Endothelial cell of umbilical vein (primary cell): ENCODE measurements around the gene GALNT10. TPM values are rescaled to one million over a fixed set of nuclear protein-coding genes. Genes with fewer than 3 reads are reported as not detected.

Experiments used
- BruUV-seq: library from RNA; stranded (reverse); fragments of 400-500 nt; replicated peaks from 2 replicates; lab custom pipeline; 2021; lab: Mats Ljungman, UMichigan
- CTCF ChIA-PET: fragments of 300-600, 350-600 bp; sonication (Branson Sonifier 250); formaldehyde crosslinking; loops from one replicate; lab custom pipeline; 2021; ENCODE audit warnings: antibody characterized with exemption, inconsistent platforms; lab: Charles Lee
- POLR2A ChIA-PET: fragments of 300-600, 350-600 bp; sonication (Branson Sonifier 250); formaldehyde crosslinking; loops from one replicate; lab custom pipeline; 2021; ENCODE audit warnings: antibody characterized with exemption, inconsistent platforms; lab: Charles Lee
- DNase-seq: peaks from one replicate; pipeline ENCODE4 v3.0.0-alpha.2; 2011; ENCODE audit warnings: low read depth, low spot score
- FAIRE-seq: peaks from 2 replicates; lab custom pipeline; 2011; peaks lifted over from hg19 to GRCh38; lab: Jason Lieb, UNC
- H2AFZ ChIP-seq: 2 replicates; pipeline ENCODE4 v1.6.0; 2012; ENCODE audit warnings: low read depth, low read length, control low read depth, inconsistent platforms
- H3K27ac ChIP-seq: 2 replicates; pipeline ENCODE4 v1.5.1; 2011; ENCODE audit warnings: low read depth, mild to moderate bottlenecking, control low read depth, low read length, moderate library complexity; ENCODE audit not compliant: insufficient read depth
- H3K27me3 ChIP-seq, 2 experiments: 2 replicates each; pipeline versions ENCODE4 v1.6.0 to v1.6.1; 2011; ENCODE audit warnings: low read length in 2 of 2, mixed read lengths in 1 of 2; ENCODE audit not compliant: control insufficient read depth in 2 of 2, insufficient read depth in 2 of 2
- H3K36me3 ChIP-seq, 2 experiments: 2 replicates in 1 of 2; 3 replicates in 1 of 2; pipeline ENCODE4 v1.5.1; 2011; ENCODE audit warnings: low read length in 2 of 2, mild to moderate bottlenecking in 1 of 2, moderate library complexity in 1 of 2; ENCODE audit not compliant: control insufficient read depth in 2 of 2, insufficient read depth in 2 of 2; ENCODE audit errors: extremely low read depth in 1 of 2
- H3K4me1 ChIP-seq: 3 replicates; pipeline ENCODE4 v1.5.1; 2011; ENCODE audit warnings: mild to moderate bottlenecking, low read length; ENCODE audit not compliant: control insufficient read depth, insufficient read depth; ENCODE audit errors: extremely low read depth
- H3K4me2 ChIP-seq: 2 replicates; pipeline ENCODE4 v1.6.1; 2011; ENCODE audit warnings: low read length, control low read depth, mixed read lengths; ENCODE audit not compliant: insufficient read depth
- H3K4me3 ChIP-seq, 3 experiments: fragments of 200-600 bp in 1 of 3; sonication (generic), shearing (Covaris generic) in 1 of 3; replicated peaks in 1 of 3; 2 replicates each; pipeline ENCODE4 v1.5.1; 2011 to 2016; ENCODE audit warnings: control low read depth in 3 of 3, low read length in 3 of 3, mild to moderate bottlenecking in 2 of 3, inconsistent platforms in 1 of 3, low read depth in 1 of 3, moderate library complexity in 1 of 3; ENCODE audit not compliant: insufficient read depth in 1 of 3
- H3K79me2 ChIP-seq: 2 replicates; pipeline ENCODE4 v1.6.0; 2012; ENCODE audit warnings: low read length, inconsistent platforms; ENCODE audit not compliant: control insufficient read depth, insufficient read depth
- H3K9ac ChIP-seq: replicated peaks from 2 replicates; pipeline ENCODE3; 2011; ENCODE audit warnings: low read length, control low read depth; ENCODE audit not compliant: insufficient read depth; ENCODE audit errors: extremely low read depth
- H3K9me1 ChIP-seq: replicated peaks from 3 replicates; pipeline ENCODE4 v1.6.0; 2011; ENCODE audit warnings: mild to moderate bottlenecking, low read length; ENCODE audit not compliant: control insufficient read depth, insufficient read depth; ENCODE audit errors: extremely low read depth
- H3K9me3 ChIP-seq: replicated peaks from 2 replicates; pipeline ENCODE4 v1.5.1; 2012; ENCODE audit warnings: low read length, inconsistent platforms; ENCODE audit not compliant: control insufficient read depth, insufficient read depth
- H4K20me1 ChIP-seq: replicated peaks from 2 replicates; pipeline ENCODE3; 2011; ENCODE audit warnings: mild to moderate bottlenecking, low read length; ENCODE audit not compliant: control insufficient read depth, insufficient read depth; ENCODE audit errors: extremely low read depth
- EZH2 ChIP-seq: IDR thresholded peaks from 2 replicates; pipeline ENCODE4 v1.6.1; 2012; ENCODE audit warnings: borderline replicate concordance, low read depth, mild to moderate bottlenecking, moderate library complexity, low read length, inconsistent platforms; ENCODE audit not compliant: severe bottlenecking
- FOS ChIP-seq: IDR thresholded peaks from 2 replicates; pipeline ENCODE4 v1.6.1; 2011; ENCODE audit warnings: mild to moderate bottlenecking, low read length, moderate library complexity, borderline replicate concordance; ENCODE audit not compliant: insufficient read depth
- GATA2 ChIP-seq: IDR thresholded peaks from 2 replicates; pipeline ENCODE4 v1.7.0; 2011; ENCODE audit warnings: low read depth, mild to moderate bottlenecking, moderate library complexity, mixed read lengths, low read length; ENCODE audit not compliant: insufficient read length, insufficient read depth
- JUN ChIP-seq: IDR thresholded peaks from 2 replicates; pipeline ENCODE4 v1.6.1; 2011; ENCODE audit warnings: borderline replicate concordance, low read depth; ENCODE audit not compliant: insufficient read length, insufficient read depth
- MYC ChIP-seq: IDR thresholded peaks from one replicate; pipeline ENCODE4 v1.6.1; 2011; ENCODE audit warnings: mild to moderate bottlenecking, low read depth, low read length
- POLR2A ChIP-seq: IDR thresholded peaks from 2 replicates; pipeline ENCODE4 v1.6.1; 2012; ENCODE audit warnings: low read depth, mild to moderate bottlenecking, control low read depth, low read length
- POLR2AphosphoS5 ChIP-seq: IDR thresholded peaks from 2 replicates; pipeline ENCODE4 v1.6.1; 2012; ENCODE audit warnings: low read depth, mild to moderate bottlenecking, control low read depth, low read length, moderate library complexity; ENCODE audit not compliant: insufficient read depth
- dilution Hi-C: fragments of 300-500 bp; cut with MboI; formaldehyde crosslinking; loops from one replicate; pipeline ENCODE4 v1.15.0; 2019; ENCODE audit warnings: low sequenced_read_pairs; ENCODE audit not compliant: extremely low pct_ligation_motif_present
- intact Hi-C: fragments of 100-400 bp; cut with micrococcal nuclease; formaldehyde crosslinking; loops from one replicate; pipeline ENCODE4 v1.10.0; 2022
- polyA plus RNA-seq, 4 experiments: library from polyadenylated mRNA; depleted of rRNA in 3 of 4; stranded (reverse) in 3 of 4; unstranded in 1 of 4; fragments of >200 nt; gene quantifications; 2 replicates each; pipeline versions ENCODE4 v1.2.1 to v1.2.3, GENCODE V29; 2011 to 2012; ENCODE audit warnings: missing spikeins in 1 of 4
- total RNA-seq: library from RNA; stranded (reverse); gene quantifications from 2 replicates; pipeline ENCODE4 v1.2.3, GENCODE V29; 2021
- TF ChIP-seq, protein P1 (sequence below): IDR thresholded peaks from 2 replicates; pipeline ENCODE4 v1.6.1; 2011; ENCODE audit not compliant: insufficient read depth, insufficient read length
- TF ChIP-seq, protein P2 (sequence below), 2 donors: IDR thresholded peaks; 1 replicate in 1 of 2; 2 replicates in 1 of 2; pipeline ENCODE4 v1.5.1; 2011; ENCODE audit warnings: low read length in 2 of 2, mild to moderate bottlenecking in 2 of 2, moderate library complexity in 2 of 2, control low read depth in 1 of 2, inconsistent platforms in 1 of 2, low read depth in 1 of 2; ENCODE audit not compliant: insufficient read depth in 1 of 2; ENCODE audit errors: extremely low read depth in 1 of 2

GALNT10 gene
- total and polyA plus RNA-seq, 2 donors (not counting 3 experiments of a cell fraction or from before 2014, with no cell fraction given) = 70.2 to 77.6 TPM

DNA sequence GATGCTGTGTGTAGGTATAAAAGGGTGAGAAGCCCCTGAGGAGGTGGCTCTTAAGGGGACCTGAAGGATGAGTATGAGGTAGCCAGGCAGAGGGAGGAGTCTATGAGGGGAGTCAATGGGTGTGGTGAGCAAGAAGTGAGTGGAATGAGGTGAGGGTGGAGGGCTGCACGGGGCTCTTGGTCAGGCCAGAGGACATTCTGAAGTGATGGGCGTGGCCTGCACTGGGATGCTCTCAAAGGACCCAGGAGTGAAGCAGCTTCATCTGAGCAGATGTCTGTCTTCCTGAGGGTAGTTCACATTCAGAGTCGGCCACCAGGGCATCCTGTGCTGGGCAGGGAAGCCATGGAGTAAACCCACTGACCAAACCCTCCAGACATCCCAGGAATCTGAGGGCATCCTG is 210.1 kb downstream of the GALNT10 start:
- Histone ChIP-seq H3K36me3 (no peaks in the 10 kb centered on the region), H3K4me1 (peaks cover 10% of the 10 kb centered on the region), H3K27me3 (no peaks in the 10 kb centered on the region), H3K4me3 (no peak overlapping the region), H3K9me1 (no peaks in the 10 kb centered on the region), H3K4me2 (no peak overlapping the region), H3K9me3 (no peaks in the 10 kb centered on the region), H4K20me1 (no peaks in the 10 kb centered on the region), H3K9ac (no peak overlapping the region), H3K27ac (no peak overlapping the region), H3K79me2 (no peaks in the 10 kb centered on the region), H2AFZ (no peak overlapping the region)
- intact Hi-C loops (no loop called here), dilution Hi-C loops (no loop called here)
- no peak for DNase-seq
- POLR2A ChIA-PET = no interaction called here
- TF ChIP-seq, protein P1, sequence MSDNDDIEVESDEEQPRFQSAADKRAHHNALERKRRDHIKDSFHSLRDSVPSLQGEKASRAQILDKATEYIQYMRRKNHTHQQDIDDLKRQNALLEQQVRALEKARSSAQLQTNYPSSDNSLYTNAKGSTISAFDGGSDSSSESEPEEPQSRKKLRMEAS = no peak
- TF ChIP-seq FOS (no peak), POLR2AphosphoS5 (no peak), EZH2 (no peak), JUN (no peak), GATA2 (no peak), POLR2A (no peak), MYC (no peak)
- TF ChIP-seq, protein P2, sequence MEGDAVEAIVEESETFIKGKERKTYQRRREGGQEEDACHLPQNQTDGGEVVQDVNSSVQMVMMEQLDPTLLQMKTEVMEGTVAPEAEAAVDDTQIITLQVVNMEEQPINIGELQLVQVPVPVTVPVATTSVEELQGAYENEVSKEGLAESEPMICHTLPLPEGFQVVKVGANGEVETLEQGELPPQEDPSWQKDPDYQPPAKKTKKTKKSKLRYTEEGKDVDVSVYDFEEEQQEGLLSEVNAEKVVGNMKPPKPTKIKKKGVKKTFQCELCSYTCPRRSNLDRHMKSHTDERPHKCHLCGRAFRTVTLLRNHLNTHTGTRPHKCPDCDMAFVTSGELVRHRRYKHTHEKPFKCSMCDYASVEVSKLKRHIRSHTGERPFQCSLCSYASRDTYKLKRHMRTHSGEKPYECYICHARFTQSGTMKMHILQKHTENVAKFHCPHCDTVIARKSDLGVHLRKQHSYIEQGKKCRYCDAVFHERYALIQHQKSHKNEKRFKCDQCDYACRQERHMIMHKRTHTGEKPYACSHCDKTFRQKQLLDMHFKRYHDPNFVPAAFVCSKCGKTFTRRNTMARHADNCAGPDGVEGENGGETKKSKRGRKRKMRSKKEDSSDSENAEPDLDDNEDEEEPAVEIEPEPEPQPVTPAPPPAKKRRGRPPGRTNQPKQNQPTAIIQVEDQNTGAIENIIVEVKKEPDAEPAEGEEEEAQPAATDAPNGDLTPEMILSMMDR (IDR thresholded peaks at IDR 0.05; ENCODE audit: extremely low read depth in 1 of 2, insufficient read depth in 1 of 2, low read depth in 1 of 2, low read length in 2 of 2) = no peak
- BruUV-seq = no TSS peak
- CTCF ChIA-PET = no interaction called here
- no peak for FAIRE-seq
